KMS-11 (cell line): ENCODE results near the gene DMD.

ENCODE experiments used
- H2AFZ ChIP-seq: fragments of 200-600 bp; sonication (generic); 2 replicates; pipeline ENCODE4 v1.6.1; 2016; ENCODE audit warnings: antibody characterized with exemption, mixed run types, low read depth
- H3K27ac ChIP-seq: fragments of 200-600 bp; sonication (generic); 2 replicates; pipeline ENCODE4 v1.6.1; 2016; ENCODE audit warnings: mild to moderate bottlenecking, mixed run types
- H3K27me3 ChIP-seq: fragments of 200-600 bp; sonication (generic); 2 replicates; pipeline ENCODE4 v1.6.1; 2017; ENCODE audit warnings: mild to moderate bottlenecking, low read depth, mixed run types, moderate library complexity; ENCODE audit not compliant: insufficient read depth
- H3K36me3 ChIP-seq: fragments of 200-600 bp; sonication (generic); 2 replicates; pipeline ENCODE4 v1.6.1; 2017; ENCODE audit warnings: mild to moderate bottlenecking, mixed run types; ENCODE audit not compliant: insufficient read depth
- H3K4me1 ChIP-seq: fragments of 200-600 bp; sonication (generic); 2 replicates; pipeline ENCODE4 v1.6.1; 2016; ENCODE audit warnings: mild to moderate bottlenecking, low read depth, mixed run types; ENCODE audit not compliant: poor library complexity, severe bottlenecking
- H3K4me2 ChIP-seq: fragments of 200-600 bp; sonication (generic); 2 replicates; pipeline ENCODE4 v1.7.0; 2016; ENCODE audit warnings: mild to moderate bottlenecking, mixed run types
- H3K4me3 ChIP-seq: fragments of 200-600 bp; sonication (generic); IDR thresholded peaks from 2 replicates; pipeline ENCODE4 v1.6.1; 2017; ENCODE audit warnings: low read depth, low read length, mixed read lengths; ENCODE audit not compliant: insufficient read depth
- H3K79me2 ChIP-seq: fragments of 200-600 bp; sonication (generic); 2 replicates; pipeline ENCODE4 v1.6.1; 2016; ENCODE audit warnings: low read depth, mixed run types; ENCODE audit not compliant: insufficient read depth
- H3K9ac ChIP-seq: fragments of 200-600 bp; sonication (generic); 2 replicates; pipeline ENCODE4 v1.6.1; 2016; ENCODE audit warnings: mild to moderate bottlenecking, mixed run types
- H4K20me1 ChIP-seq: fragments of 200-600 bp; sonication (generic); 2 replicates; pipeline ENCODE4 v1.6.1; 2016; ENCODE audit warnings: mild to moderate bottlenecking, mixed run types; ENCODE audit not compliant: insufficient read depth
- CTCF ChIP-seq: fragments of 200-600 bp; sonication (generic); conservative IDR thresholded peaks from 2 replicates; pipeline ENCODE4 v1.6.1; 2017; ENCODE audit warnings: low read depth, mild to moderate bottlenecking, antibody characterized with exemption, low read length, moderate library complexity, mixed read lengths

DMD gene

DNA sequence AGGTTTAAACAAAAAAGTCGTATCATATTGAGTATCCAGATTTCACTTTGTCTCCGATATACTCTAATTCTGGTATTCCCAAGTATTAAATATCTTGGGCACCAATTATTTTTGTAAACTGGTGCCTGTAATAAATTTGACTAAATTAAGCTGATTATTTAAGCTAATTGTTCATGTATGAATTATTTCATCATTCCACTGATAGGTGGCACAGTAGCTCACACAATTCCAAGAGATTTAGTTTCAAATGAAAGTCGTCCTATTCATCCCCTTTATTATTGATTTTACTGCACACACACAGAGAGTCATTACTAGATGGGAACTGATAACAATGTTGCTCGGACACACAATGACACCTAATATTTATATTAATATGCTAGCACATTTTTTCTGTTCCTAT lies 432.4 kb downstream of the DMD start:
- Histone ChIP-seq H4K20me1 (no peaks in the 10 kb centered on the region), H3K9ac (no peak overlapping the region), H3K27me3 (no peaks in the 10 kb centered on the region), H3K4me1 (no peaks in the 10 kb centered on the region), H3K27ac (no peak overlapping the region), H3K4me2 (no peak overlapping the region), H3K36me3 (no peaks in the 10 kb centered on the region), H3K79me2 (no peaks in the 10 kb centered on the region), H3K4me3 (no peak overlapping the region), H2AFZ (no peak overlapping the region)
- no peak for TF ChIP-seq CTCF

- no peak overlapping the region for H2AFZ ChIP-seq
- no peaks in the 10 kb centered on the region for H3K36me3 ChIP-seq
- no peak overlapping the region for H3K9ac ChIP-seq
- no peak overlapping the region for H3K4me2 ChIP-seq
- no peaks in the 10 kb centered on the region for H3K79me2 ChIP-seq
- no peak overlapping the region for H3K4me3 ChIP-seq
- H3K27me3 ChIP-seq = no peaks in the 10 kb centered on the region
- no peaks in the 10 kb centered on the region for H4K20me1 ChIP-seq
- no peak for TF ChIP-seq CTCF
- H3K4me1 ChIP-seq = no peaks in the 10 kb centered on the region
- no peak overlapping the region for H3K27ac ChIP-seq
Measured at GRCh38 chrX:32774966-32775365, 436.4 kb downstream of the DMD start.

- Histone ChIP-seq H3K4me2 (no peak overlapping the region), H4K20me1 (no peaks in the 10 kb centered on the region), H3K4me3 (no peak overlapping the region), H3K27me3 (no peaks in the 10 kb centered on the region), H3K27ac (no peak overlapping the region), H3K4me1 (no peaks in the 10 kb centered on the region), H3K9ac (no peak overlapping the region), H3K79me2 (no peaks in the 10 kb centered on the region), H3K36me3 (no peaks in the 10 kb centered on the region), H2AFZ (no peak overlapping the region)
- TF ChIP-seq CTCF = no peak
Measured at GRCh38 chrX:32749070-32749469, 462.3 kb downstream of the DMD start.

- no peaks in the 10 kb centered on the region for H3K36me3 ChIP-seq
- no peaks in the 10 kb centered on the region for H3K27me3 ChIP-seq
- no peak overlapping the region for H3K9ac ChIP-seq
- no peak overlapping the region for H3K4me3 ChIP-seq
- no peak overlapping the region for H3K27ac ChIP-seq
- H4K20me1 ChIP-seq = no peaks in the 10 kb centered on the region
- H3K4me2 ChIP-seq = no peak overlapping the region
- H2AFZ ChIP-seq = no peak overlapping the region
- TF ChIP-seq CTCF = no peak
- no peaks in the 10 kb centered on the region for H3K4me1 ChIP-seq
- no peaks in the 10 kb centered on the region for H3K79me2 ChIP-seq
Measured at GRCh38 chrX:32745323-32745722, 466.0 kb downstream of the DMD start.

- no peak for TF ChIP-seq CTCF
- Histone ChIP-seq H3K36me3 (no peaks in the 10 kb centered on the region), H3K4me3 (no peak overlapping the region), H3K4me2 (no peak overlapping the region), H3K27ac (no peak overlapping the region), H3K9ac (no peak overlapping the region), H3K27me3 (no peaks in the 10 kb centered on the region), H4K20me1 (no peaks in the 10 kb centered on the region), H3K4me1 (no peaks in the 10 kb centered on the region), H3K79me2 (no peaks in the 10 kb centered on the region), H2AFZ (no peak overlapping the region)
Measured at GRCh38 chrX:32744921-32745320, 466.4 kb downstream of the DMD start.
